Hematopoietic multipotent progenitor cell treated with erythropoietin and hydrocortisone succinate and interleukin-3 and kit ligand, for 8 days (in vitro differentiated cells): ENCODE data around the gene MBD6.
A peak's percentile ranks its signal among the peaks of the same experiment; 100 is the strongest.

ENCODE experiments used
- DNase-seq: peaks from one replicate; pipeline ENCODE4 v3.0.0-alpha.2; 2015

Gene MBD6, protein sequence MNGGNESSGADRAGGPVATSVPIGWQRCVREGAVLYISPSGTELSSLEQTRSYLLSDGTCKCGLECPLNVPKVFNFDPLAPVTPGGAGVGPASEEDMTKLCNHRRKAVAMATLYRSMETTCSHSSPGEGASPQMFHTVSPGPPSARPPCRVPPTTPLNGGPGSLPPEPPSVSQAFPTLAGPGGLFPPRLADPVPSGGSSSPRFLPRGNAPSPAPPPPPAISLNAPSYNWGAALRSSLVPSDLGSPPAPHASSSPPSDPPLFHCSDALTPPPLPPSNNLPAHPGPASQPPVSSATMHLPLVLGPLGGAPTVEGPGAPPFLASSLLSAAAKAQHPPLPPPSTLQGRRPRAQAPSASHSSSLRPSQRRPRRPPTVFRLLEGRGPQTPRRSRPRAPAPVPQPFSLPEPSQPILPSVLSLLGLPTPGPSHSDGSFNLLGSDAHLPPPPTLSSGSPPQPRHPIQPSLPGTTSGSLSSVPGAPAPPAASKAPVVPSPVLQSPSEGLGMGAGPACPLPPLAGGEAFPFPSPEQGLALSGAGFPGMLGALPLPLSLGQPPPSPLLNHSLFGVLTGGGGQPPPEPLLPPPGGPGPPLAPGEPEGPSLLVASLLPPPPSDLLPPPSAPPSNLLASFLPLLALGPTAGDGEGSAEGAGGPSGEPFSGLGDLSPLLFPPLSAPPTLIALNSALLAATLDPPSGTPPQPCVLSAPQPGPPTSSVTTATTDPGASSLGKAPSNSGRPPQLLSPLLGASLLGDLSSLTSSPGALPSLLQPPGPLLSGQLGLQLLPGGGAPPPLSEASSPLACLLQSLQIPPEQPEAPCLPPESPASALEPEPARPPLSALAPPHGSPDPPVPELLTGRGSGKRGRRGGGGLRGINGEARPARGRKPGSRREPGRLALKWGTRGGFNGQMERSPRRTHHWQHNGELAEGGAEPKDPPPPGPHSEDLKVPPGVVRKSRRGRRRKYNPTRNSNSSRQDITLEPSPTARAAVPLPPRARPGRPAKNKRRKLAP

DNA sequence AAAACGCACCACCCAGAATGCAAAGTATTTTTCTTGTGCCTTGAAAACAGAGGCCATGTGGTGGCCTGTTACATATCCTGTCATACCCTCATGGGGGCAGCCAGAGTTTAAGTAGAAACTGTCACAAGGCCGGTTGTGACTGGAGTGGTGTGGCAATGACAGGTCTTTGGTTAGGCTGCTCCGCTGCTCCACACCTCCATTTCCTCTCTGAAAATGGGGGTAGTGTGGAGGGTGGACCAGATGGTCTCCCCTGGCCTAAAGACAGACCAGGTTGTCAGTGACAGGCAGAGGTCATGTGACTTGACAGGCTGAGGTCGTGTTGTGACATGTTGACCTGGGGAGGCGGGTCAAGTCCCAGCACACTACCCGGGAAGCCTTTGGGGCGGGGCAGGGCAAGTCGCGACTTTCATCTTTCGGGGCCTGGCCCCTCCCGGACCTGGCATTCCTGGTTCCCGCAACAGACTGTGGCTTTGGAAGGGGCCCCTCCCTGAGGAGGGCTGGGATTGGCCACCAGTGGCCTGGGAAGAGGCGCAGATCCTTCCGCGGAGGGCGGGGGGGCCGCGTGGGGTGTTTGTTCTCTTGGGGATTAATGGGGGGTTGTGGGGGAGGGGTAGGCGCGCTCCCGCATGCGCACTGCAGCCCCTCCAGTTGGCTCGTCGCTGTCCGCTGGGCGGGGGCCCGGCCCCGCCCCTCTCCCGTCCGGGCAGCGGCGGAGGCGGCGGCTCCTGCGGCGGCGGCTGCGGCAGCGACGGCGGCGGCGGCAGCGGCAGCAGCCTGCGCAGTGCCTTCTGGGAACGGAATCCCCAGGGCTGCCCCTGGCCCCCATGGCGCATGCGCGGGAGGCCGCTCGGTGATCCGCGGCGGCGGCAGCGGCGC lies at the start of gene MBD6:
Gene MBD6, plus strand, starts transcription at position 814 of the 876 bp plus-strand sequence. CDS start 1,480 bp downstream, outside the sequence.
- DNase-seq, result peak; percentile 93

DNA sequence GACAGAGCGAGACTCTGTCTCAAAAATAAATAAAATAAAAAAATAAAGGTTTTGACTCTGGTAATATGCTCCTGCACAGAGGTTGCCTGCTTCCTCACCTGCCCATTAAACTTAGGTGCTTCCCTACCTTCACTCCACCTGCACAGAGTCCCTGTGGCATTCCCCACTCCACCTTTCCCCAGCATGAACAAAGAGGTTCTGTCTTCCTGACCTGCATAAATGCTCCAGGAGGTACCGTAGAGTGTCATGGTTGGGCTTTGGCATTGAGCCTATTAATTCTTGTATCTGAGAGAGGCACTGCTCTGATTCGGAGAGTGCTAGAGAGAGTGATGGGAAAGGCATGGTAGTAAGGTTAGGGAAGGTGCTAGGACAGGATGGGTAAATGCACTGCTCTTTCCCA lies 49.2 kb upstream of the MBD6 start:
- DNase-seq, result no peak

- DNase-seq, result no peak
Observed at GRCh38 chr12:57473886-57474285, 48.7 kb upstream of the MBD6 start.

- no peak for DNase-seq
Observed at GRCh38 chr12:57474430-57474829, 48.2 kb upstream of the MBD6 start.

DNA sequence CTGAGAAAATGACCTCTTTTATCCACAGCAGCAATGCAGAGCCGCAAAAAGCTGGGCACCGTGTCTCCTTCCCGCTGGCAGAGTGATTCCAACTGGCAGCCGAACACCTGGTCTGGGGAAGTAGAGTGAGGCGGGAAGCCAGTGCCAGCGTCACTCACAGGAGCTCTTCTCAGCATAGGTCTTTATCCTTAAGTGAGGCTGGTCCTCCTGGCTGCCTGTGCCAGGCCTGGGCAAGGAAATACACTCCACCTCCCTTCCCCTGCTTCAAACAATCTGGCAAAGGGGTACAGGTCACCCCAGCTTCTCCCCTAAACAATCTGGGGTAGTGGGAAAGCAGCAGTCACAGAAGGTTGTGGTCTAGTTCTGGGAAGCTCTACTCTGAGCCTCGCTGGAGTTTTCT lies 47.8 kb upstream of the MBD6 start:
- DNase-seq, result no peak

DNA sequence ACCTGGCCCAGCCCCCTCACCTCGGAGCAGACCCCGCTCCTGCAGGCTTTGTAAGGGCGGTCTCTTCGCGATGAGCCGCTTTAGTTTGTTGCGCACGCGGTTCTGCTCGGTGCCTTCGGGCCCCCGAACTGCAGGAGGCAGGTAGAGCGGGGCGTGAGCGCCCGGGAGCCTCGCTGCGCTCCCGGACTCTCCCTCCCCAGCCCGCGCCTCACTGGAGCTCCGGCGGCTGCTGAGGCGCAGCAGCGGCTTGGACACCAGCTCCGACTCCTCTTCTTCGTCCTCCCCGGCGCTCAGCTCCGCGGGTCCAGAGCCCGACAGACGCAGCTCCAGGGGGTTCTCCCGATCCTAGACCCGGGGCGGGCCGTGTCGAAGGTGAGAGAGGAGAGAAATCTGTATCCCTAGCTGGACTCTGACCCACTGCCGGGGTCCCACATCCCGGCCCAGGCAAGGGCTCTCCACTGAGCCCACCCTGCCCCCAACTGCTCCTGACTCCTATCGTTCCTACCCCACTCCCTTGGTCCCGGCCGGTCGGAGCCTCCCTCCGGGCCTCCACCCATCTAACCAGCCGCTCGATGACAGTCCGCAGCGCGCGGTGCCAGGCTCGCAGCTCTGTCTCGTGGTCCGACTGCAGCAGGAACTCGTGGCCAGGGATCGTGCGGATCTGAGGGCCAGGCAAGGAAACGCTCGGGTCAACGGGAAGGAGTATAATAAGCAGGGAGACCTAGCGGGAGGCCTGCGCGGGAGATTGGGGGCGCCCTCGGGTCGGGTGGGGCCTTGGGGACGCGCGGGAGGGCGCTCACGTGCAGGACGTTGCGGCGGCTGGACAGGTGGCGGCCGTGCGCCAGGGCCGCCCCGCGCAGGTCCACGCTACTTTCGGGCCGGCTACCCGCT lies 47.1 kb upstream of the MBD6 start:
- DNase-seq, result no peak

DNA sequence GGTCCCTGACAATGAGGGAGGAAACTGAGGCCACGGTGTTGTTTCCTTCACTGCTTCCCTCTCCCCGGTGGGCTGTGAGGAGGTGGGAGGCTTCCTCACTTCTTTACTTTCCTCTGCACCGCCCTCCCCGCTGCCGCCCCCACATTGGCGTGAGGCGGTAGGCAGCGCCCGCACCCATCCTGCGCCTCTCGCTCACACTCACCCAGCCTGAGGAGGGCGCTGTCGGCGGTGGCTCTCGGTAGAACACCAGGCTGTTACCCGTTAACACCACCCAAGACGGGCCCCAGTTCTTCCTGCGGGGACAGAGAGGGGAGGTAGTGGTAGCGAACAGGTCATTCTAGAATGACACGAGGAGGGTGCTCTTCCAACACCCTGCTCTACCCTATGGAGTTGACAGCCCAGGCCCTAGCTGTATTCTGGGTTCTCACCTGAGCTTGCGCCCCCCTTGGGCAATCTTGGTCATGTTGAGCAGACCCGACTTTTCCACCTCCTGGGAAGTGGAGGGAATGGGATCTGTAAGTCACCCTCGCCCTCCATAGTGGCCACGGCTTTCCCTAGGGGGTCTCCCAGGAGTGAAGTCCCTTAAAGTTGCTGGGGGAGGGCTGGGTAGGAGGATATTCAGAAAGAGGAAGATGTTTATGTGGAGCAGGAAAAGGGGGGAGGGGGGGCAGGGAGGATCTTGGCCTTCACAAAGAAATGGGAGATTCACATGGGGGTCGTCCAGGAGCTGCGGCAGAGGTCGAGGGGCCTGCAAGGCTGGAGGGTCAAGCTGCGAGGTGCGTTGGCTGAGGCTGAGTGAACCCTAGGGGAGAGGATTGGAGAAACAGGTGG lies 46.2 kb upstream of the MBD6 start:
- peak; percentile 69 for DNase-seq

DNA sequence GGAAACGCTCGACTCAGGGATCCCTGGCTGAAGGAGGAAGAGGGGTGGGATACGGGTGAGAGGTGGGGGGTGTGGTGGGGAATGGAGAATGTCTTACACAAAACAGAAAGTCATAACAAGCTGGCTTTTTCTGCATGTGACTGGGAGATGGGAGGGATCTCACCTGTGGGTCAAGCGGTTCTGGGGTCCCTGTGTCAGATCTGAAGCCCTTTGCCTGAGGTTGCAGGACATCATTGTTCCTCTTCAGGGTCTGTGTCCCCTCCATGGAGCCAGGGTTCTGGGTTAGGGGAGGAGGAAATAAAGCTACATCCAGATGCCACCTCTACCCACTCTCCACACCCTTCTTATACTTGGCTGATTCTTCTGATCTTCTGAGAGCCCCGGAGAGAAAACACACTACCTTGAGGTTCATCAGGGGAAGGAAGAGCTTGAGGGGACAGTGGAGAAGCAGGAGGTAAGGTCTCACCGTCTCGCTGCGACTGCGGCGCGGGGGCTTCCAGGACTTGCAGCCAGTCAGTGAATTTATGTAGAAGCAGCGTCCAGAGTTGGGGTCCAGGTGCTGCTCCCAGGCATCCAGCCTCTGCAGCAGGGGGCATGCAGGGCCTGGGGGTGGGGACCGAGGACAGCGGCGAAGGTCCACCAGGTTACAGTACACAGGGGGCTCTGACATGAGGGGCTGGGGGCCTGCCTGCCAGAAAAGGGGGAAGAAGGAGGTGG lies 45.5 kb upstream of the MBD6 start:
- no peak for DNase-seq

DNA sequence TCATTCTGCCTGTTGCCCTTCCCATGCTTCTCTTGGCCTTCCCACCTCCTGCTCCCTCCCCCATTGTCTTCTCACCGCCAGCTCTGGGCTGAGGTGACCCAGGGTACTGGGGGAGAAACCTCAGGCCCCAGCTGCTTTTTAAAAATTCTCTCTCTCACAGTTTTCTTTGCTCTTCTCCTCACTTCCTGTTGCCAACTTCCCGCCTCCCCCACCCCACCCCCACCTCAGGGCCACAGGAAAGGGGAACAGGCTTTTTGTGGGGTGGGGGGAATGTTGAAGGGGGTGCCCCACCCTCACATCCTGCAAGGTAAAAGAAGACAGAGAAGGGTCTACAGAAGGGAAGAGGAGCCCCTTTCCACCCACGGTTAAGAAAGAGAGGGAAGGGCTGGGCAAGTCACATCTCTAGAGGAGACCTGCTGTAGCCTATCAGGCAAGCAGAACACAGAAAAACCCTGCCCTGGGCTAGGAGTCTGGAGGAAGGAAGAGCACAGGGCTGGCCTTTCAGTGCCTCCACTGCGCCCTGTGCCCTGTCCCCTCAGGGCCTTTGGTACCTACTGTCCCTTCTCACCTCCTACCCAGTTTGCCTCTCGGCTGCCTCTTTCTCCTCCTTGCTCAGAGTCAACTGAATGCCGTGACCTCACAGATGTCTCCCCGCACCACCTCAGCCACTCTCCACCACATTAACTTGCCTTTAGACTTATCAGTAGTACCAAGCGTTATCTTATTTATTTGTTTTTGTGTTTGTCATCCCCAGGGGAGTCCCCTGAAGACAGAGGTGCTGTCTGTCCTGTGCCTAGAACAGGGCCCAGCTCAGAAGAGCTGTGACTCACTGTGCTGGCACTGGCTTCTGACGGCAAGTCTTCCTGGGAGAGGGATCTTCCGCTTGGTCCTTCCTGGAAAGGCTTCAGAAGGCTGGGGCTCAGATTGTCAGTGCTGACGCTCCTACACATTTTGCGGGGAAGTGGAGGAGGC lies 44.6 kb upstream of the MBD6 start:
- peak; percentile 48 for DNase-seq

DNA sequence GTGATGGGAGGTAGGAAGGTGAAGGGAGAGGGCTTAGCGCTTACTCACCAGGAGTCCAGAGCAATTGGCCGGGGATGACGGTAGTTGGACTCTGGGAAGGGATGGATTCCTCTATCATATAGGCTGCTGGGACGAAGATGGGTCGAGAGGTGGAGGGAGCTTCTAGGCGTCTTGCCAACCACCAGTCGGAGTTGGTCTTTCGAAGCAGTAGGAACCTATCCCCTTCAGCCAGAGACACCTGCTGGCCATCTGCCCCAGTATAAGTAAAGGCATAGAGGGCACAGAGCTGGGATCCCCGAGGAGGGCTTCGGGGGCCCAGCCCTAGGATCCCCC lies 43.6 kb upstream of the MBD6 start:
- no peak for DNase-seq

DNA sequence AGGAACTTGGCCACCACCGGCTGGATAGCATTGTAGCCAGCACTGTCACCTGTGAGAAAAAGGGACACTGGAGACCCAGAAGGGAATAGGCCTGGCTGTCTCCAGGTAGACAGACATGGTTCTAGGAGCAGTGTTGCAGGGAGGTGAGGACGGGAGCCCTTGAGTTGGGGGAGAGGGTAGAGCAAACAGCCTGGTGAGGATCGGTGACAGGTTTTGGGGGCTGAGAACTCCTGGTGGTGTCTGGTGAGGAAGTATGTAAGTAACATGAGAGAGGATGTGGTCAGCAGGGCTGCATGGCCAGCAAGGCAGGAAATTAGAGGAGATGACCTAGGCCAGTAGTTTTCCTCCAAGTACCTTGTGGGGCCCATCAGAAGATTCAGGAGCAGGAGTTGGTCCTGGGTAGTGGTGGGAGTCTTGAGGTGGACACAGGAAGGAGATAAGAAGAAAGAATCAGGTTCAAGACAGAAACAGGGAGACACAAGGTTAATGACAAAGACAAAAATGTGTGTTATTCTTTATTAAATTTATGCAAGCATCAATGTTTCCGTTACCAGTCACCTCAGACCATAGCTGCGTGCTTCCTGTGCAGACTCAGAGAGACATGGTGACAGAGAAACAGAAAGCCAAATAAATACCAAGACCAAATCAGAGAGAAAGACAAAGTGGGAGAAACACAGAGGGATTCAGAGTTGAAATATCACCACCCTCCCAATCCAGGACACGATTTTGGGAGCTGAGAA lies 43.1 kb upstream of the MBD6 start, which contains the start of gene ARHGAP9:
Gene ARHGAP9, minus strand, starts transcription at position 491 of the 740 bp plus-strand sequence. Its CDS starts 460 bp downstream, at position 31.
- no peak for DNase-seq

DNA sequence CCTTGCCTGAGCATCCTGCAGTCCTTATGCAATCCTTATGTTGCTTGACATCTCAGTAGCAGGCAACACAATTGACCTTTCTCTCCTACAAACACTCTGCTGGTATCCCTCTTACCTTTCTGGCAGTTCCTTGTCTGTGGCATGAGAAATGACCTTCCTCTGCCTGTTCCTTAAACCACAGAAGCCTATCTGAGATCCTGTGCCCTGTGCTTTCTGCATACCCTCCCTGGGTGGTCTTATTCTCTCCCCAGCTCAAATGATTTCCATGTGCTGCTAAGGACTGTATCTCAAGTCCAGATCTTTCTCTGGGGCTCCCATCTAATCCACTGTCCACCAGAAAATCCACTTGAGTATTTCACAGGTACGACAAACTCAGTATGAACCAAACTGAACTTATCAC lies 41.0 kb upstream of the MBD6 start:
- no peak for DNase-seq

DNA sequence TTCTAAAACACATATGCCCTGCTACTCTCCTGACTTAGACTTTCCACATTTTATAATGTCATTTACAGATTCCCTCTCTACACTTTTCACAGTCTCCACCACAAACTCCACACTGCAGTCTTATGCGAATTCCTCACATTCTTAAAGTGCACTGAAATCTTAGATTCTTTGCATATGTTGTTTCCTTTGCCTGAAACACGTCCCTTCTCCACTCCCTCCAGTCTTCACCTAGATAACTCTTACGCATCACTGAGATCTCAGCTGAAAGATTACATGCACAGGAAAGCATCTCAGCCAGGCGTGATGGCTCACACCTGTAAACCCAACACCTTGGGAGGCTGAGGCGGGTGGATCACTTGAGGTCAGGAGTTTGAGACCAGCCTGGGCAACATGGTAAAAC lies 39.2 kb upstream of the MBD6 start:
- DNase-seq, result no peak

- no peak for DNase-seq
Observed at GRCh38 chr12:57485695-57486094, 36.9 kb upstream of the MBD6 start.

DNA sequence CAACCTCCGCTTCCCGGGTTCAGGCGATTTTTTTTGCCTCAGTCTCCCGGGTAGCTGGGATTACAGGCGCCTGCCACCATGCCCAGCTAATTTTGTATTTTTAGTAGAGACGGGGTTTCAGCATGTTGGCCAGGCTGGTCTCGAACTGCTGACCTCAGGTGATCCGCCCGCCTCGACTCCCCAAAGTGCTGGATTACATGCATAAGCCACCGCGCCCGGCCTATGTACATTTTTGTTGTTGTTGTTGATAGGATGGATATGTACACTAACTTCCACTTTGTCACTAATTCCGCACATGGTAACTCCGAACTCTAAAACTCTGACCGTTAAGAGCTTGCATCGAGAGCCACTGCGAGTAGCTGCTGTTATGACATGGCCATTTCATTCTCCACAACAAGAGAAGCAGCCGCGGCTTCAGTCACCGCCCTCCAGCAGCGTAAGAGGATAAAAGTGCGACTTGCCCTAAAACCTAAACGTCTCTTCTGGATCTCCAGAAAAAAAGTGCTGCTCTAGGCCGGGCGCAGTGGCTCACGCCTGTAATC lies 35.5 kb upstream of the MBD6 start:
- no peak for DNase-seq

DNA sequence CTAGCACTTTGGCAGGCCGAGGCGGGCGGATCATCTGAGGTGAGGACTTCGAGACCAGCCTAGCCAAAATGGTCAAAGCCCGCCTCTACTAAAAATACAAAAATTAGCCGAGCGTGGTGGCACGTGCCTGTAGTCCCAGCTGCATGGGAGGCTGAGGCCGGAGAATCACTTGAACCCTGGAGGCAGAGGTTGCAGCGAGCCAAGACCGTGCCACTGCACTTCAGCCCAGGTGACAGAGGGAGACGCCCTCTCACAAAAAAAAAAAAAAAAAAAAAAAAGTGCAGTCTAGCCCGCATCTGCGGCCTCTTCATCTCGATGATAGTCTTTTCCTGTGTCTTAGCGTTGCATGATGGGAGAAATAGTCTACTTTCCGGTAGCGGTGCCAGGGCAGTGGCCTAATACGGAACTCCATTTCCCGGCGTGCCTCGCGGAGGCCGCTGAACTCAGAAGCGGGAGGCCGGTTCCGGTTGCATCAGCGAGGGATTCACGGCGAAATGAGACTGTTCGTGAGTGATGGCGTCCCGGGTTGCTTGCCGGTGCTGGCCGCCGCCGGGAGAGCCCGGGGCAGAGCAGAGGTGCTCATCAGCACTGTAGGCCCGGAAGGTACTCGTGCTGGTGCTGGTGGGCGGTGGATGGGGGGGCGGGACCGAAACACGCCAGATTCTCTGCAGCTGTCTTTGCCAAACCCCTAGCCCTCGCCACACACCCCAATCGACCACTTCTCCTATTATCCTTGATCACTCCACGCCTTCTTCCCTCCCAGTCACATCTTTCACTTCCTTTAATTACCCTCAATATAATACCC lies 34.8 kb upstream of the MBD6 start, which contains the start of gene MARS1:
Gene MARS1, plus strand, starts transcription at position 472 of the 805 bp plus-strand sequence. Its CDS starts 23 bp downstream, at position 495.
- DNase-seq, result peak; percentile 99
